ENCODE measurements around the gene SLCO2A1. TPM values are rescaled to one million over a fixed set of nuclear protein-coding genes. Genes with fewer than 3 reads are reported as not detected.

The SLCO2A1 gene
- total RNA-seq, 4 donors from 2014 or later = 5.4 to 24.9 (median 9.2) TPM

DNA sequence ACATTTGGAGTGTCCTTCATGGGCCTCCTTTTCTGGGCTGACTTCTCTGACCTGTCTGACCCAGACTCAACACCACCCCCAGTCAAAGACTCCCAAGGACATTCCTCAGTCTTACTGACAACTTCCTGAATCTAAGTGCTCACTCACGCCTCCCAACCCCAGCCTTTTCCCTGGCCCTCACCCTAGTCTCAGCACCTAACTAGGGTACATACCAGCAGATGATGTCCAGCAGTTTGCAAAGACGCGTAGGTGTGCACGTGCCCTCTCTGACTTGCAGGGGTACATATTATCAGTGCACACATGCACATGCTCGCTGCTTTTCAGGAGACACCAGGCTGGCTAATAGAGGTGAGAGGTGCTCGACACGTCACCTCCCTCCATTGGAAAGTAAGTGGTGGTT, 38.7 kb upstream of the SLCO2A1 start:
- peak in 1 of 2 donors; percentile 67 for DNase-seq (ENCODE audit: low spot score in 2 of 2)
- intact Hi-C loops (cut with DNase I; ENCODE audit: low total_unique reads) = no loop called here
- 94 to 96% methylated on average over 7 of the region's 7 CpGs for WGBS, 2 donors

GRCh38 chr3:134067531-134068161, 37.9 kb upstream of the SLCO2A1 start:
- peak in 1 of 2 donors; percentile 76 for DNase-seq (ENCODE audit: low spot score in 2 of 2)
- no peak overlapping the region for H3K4me3 ChIP-seq (ENCODE audit: low read depth, poor library complexity, severe bottlenecking)
- TF ChIP-seq POLR2A (IDR thresholded peaks at IDR 0.05) = no peak
- TF ChIP-seq, protein P1, sequence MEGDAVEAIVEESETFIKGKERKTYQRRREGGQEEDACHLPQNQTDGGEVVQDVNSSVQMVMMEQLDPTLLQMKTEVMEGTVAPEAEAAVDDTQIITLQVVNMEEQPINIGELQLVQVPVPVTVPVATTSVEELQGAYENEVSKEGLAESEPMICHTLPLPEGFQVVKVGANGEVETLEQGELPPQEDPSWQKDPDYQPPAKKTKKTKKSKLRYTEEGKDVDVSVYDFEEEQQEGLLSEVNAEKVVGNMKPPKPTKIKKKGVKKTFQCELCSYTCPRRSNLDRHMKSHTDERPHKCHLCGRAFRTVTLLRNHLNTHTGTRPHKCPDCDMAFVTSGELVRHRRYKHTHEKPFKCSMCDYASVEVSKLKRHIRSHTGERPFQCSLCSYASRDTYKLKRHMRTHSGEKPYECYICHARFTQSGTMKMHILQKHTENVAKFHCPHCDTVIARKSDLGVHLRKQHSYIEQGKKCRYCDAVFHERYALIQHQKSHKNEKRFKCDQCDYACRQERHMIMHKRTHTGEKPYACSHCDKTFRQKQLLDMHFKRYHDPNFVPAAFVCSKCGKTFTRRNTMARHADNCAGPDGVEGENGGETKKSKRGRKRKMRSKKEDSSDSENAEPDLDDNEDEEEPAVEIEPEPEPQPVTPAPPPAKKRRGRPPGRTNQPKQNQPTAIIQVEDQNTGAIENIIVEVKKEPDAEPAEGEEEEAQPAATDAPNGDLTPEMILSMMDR (IDR thresholded peaks at IDR 0.05) = no peak
- 76 to 81% methylated on average over 12 to 14 of the region's 14 CpGs for WGBS, 2 donors
- intact Hi-C loops (cut with DNase I; ENCODE audit: low total_unique reads) = no loop called here

More for the DNA sequence above, 38.7 kb upstream of the SLCO2A1 start:
- H3K4me3 ChIP-seq (ENCODE audit: low read depth, poor library complexity, severe bottlenecking) = no peak overlapping the region
- TF ChIP-seq, protein P1 (IDR thresholded peaks at IDR 0.05) = no peak
- no peak for TF ChIP-seq POLR2A (IDR thresholded peaks at IDR 0.05)

DNA sequence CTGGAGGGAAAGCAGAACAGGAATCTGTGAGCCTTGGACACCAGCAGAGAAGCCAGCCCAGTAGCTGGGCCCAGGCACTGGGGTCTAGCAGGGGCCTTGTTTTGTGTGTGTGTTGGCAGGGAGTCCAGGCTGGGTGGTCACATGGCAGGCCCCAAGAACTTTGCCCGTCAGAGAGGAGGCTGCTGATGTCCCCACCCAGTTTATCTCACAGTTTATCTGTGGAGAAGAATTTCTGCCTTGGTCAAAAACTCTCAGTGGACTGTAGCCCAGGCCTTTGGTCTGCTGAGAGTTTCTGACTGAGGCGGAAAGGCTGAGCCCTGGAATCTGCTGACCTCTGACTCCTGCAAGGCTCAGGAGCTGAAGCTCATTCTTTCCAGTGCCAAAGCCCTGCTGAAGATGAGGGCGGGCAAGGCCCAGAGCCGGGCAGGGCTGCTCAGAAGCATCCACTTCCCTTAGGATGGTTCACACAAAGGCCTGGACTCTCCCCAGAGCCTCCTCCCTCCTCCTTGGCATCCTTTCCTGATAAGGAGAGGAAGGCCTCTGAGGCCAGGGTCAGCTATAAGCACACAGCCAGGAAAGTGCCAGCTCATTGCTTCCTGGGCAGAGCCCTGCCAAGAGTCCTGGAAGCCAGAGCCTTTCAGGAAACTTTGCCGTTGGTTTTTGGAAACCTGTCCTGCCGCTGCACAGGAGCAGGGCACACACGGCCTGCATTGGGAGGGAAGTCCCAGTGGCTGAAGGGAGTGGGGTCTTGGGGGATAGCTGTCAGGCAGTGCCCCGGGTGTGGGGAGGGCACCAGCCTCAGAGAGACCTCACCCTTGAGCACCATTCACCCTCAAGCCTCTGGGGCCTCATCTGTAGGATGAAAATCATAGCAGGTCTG, 37.2 kb upstream of the SLCO2A1 start:
- TF ChIP-seq, protein P1 (IDR thresholded peaks at IDR 0.05) = no peak
- TF ChIP-seq POLR2A (IDR thresholded peaks at IDR 0.05) = no peak
- 51 to 63% methylated on average over 8 of the region's 8 CpGs for WGBS, 2 donors
- intact Hi-C loops (cut with DNase I; ENCODE audit: low total_unique reads) = no loop called here
- DNase-seq (ENCODE audit: low spot score in 2 of 2) = peak in 1 of 2 donors; percentile 67
- H3K4me3 ChIP-seq (ENCODE audit: low read depth, poor library complexity, severe bottlenecking) = no peak overlapping the region

GRCh38 chr3:134066158-134066541, 36.4 kb upstream of the SLCO2A1 start:
- DNase-seq (ENCODE audit: low spot score in 2 of 2) = peak in 1 of 2 donors; percentile 83
- WGBS, 2 donors = 81 to 92% methylated on average over 7 of the region's 7 CpGs
- intact Hi-C loops (cut with DNase I; ENCODE audit: low total_unique reads) = no loop called here
- no peak overlapping the region for H3K4me3 ChIP-seq (ENCODE audit: low read depth, poor library complexity, severe bottlenecking)
- TF ChIP-seq POLR2A (IDR thresholded peaks at IDR 0.05) = no peak
- TF ChIP-seq, protein P1 (IDR thresholded peaks at IDR 0.05) = no peak

- H3K4me3 ChIP-seq (ENCODE audit: low read depth, poor library complexity, severe bottlenecking) = no peak overlapping the region
- WGBS, 2 donors = 75 to 80% methylated on average over 9 of the region's 9 CpGs
- peak in 1 of 2 donors; percentile 52 for DNase-seq (ENCODE audit: low spot score in 2 of 2)
- intact Hi-C loops (cut with DNase I; ENCODE audit: low total_unique reads) = no loop called here
- TF ChIP-seq, protein P1 (IDR thresholded peaks at IDR 0.05) = no peak
- TF ChIP-seq POLR2A (IDR thresholded peaks at IDR 0.05) = no peak
Measured at GRCh38 chr3:134065252-134066157, 35.8 kb upstream of the SLCO2A1 start.

Measured in lower leg skin (tissue), 4 donors.